ENCODE data around the gene R3HDM1. TPM values are rescaled to one million over a fixed set of nuclear protein-coding genes. Genes with fewer than 3 reads are reported as not detected.
"Not testable (repeated sequence)": the region's sequence is repeated elsewhere in the genome, so short reads cannot be mapped to it uniquely, and the experiment has no call there.

Gene R3HDM1
- total and polyA plus RNA-seq, 2 donors (not counting 1 experiment from before 2014, with no cell fraction given), result 12.4 to 33.1 TPM

- peak; percentile 4 to 21 for DNase-seq (ENCODE audit: low read depth in 2 of 2)
- Histone ChIP-seq H3K9ac (ENCODE audit: insufficient read depth, low read length) (no peak overlapping the region), H3K36me3 (ENCODE audit: control insufficient read depth, insufficient read depth, low read length) (no peaks in the 10 kb centered on the region), H3K79me2 (ENCODE audit: control insufficient read depth, insufficient read depth, low read length) (peaks cover 37% of the 10 kb centered on the region), H2AFZ (ENCODE audit: low read length) (no peak overlapping the region), H3K27ac (ENCODE audit: insufficient read depth, low read length) (no peak overlapping the region), H3K9me3 (ENCODE audit: control insufficient read depth, insufficient read depth, low read depth, low read length) (no peaks in the 10 kb centered on the region), H3K27me3 (ENCODE audit: control insufficient read depth, insufficient read depth, low read length) (no peaks in the 10 kb centered on the region), H3K4me1 (ENCODE audit: control insufficient read depth, extremely low read depth, insufficient read depth, low read length) (peaks cover 3% of the 10 kb centered on the region), H3K4me2 (ENCODE audit: extremely low read depth, insufficient read depth, low read length) (peak overlapping the region; percentile 79), H4K20me1 (ENCODE audit: control insufficient read depth, extremely low read depth, insufficient read depth, low read length) (no peaks in the 10 kb centered on the region), H3K4me3 (replicated peaks in 1 of 4; ENCODE audit: control extremely low read depth in 1 of 4, insufficient read depth in 1 of 4, low read depth in 3 of 4, low read length in 4 of 4) (peak overlapping the region; percentile 26 to 89 (median 64))
- TF ChIP-seq EZH2 (IDR thresholded peaks at IDR 0.05; ENCODE audit: low read length, missing control alignments) (no peak), CTCF (conservative IDR thresholded peaks at IDR 0.05 in 1 of 2, IDR thresholded peaks at IDR 0.05 in 1 of 2; ENCODE audit: low read depth in 1 of 2, low read length in 2 of 2) (no peak)
These were observed 1.3 kb downstream of the R3HDM1 start for GRCh38 chr2:135532581-135532980.

DNA sequence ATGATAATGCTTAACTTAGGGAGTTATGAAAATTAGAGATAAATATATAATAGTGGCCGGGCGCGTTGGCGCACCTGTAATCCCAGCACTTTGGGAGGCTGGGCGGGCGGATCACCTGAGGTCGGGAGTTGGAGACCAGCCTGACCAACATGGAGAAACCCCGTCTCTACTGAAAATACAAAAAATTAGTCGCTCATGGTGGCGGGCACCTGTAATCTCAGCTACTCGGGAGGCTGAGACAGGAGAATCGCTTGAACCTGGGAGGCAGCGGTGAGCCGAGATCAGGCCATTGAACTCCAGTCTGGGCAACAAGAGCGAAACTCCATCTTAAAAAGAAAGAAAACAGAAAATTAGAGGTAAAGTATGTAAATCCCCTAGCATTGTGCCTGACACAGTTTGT is 2.3 kb downstream of the R3HDM1 start:
- H3K27me3 ChIP-seq (ENCODE audit: control insufficient read depth, insufficient read depth, low read length); H2AFZ ChIP-seq (ENCODE audit: low read length); H3K9ac ChIP-seq (ENCODE audit: insufficient read depth, low read length); H3K4me2 ChIP-seq (ENCODE audit: extremely low read depth, insufficient read depth, low read length); H3K9me3 ChIP-seq (ENCODE audit: control insufficient read depth, insufficient read depth, low read depth, low read length); DNase-seq (ENCODE audit: low read depth in 2 of 2); H3K36me3 ChIP-seq (ENCODE audit: control insufficient read depth, insufficient read depth, low read length); H4K20me1 ChIP-seq (ENCODE audit: control insufficient read depth, extremely low read depth, insufficient read depth, low read length); H3K4me1 ChIP-seq (ENCODE audit: control insufficient read depth, extremely low read depth, insufficient read depth, low read length); H3K4me3 ChIP-seq (replicated peaks in 1 of 4; ENCODE audit: control extremely low read depth in 1 of 4, insufficient read depth in 1 of 4, low read depth in 3 of 4, low read length in 4 of 4); H3K27ac ChIP-seq (ENCODE audit: insufficient read depth, low read length): not testable (repeated sequence)
- peaks cover 41% of the 10 kb centered on the region for H3K79me2 ChIP-seq (ENCODE audit: control insufficient read depth, insufficient read depth, low read length)

- no peak overlapping the region for H3K4me3 ChIP-seq (replicated peaks in 1 of 4; ENCODE audit: control extremely low read depth in 1 of 4, insufficient read depth in 1 of 4, low read depth in 3 of 4, low read length in 4 of 4)
- H3K27ac ChIP-seq (ENCODE audit: insufficient read depth, low read length), result no peak overlapping the region
- no peaks in the 10 kb centered on the region for H3K4me1 ChIP-seq (ENCODE audit: control insufficient read depth, extremely low read depth, insufficient read depth, low read length)
- no peaks in the 10 kb centered on the region for H3K36me3 ChIP-seq (ENCODE audit: control insufficient read depth, insufficient read depth, low read length)
- TF ChIP-seq CTCF (conservative IDR thresholded peaks at IDR 0.05 in 1 of 2, IDR thresholded peaks at IDR 0.05 in 1 of 2; ENCODE audit: low read depth in 1 of 2, low read length in 2 of 2) (no peak), EZH2 (IDR thresholded peaks at IDR 0.05; ENCODE audit: low read length, missing control alignments) (no peak)
- H4K20me1 ChIP-seq (ENCODE audit: control insufficient read depth, extremely low read depth, insufficient read depth, low read length), result no peaks in the 10 kb centered on the region
- no peaks in the 10 kb centered on the region for H3K9me3 ChIP-seq (ENCODE audit: control insufficient read depth, insufficient read depth, low read depth, low read length)
- H3K9ac ChIP-seq (ENCODE audit: insufficient read depth, low read length), result no peak overlapping the region
- H3K79me2 ChIP-seq (ENCODE audit: control insufficient read depth, insufficient read depth, low read length), result peaks cover 2% of the 10 kb centered on the region
- H3K27me3 ChIP-seq (ENCODE audit: control insufficient read depth, insufficient read depth, low read length), result no peaks in the 10 kb centered on the region
- no peak overlapping the region for H2AFZ ChIP-seq (ENCODE audit: low read length)
- DNase-seq (ENCODE audit: low read depth in 2 of 2), result no peak
- H3K4me2 ChIP-seq (ENCODE audit: extremely low read depth, insufficient read depth, low read length), result no peak overlapping the region
These were observed 15.2 kb downstream of the R3HDM1 start for GRCh38 chr2:135546436-135546835.
